DOHH2 (cell line): ENCODE results near the gene BUB1.

ENCODE experiments used
- H3F3A ChIP-seq: fragments of 200-600 bp; sonication (generic), shearing (Covaris generic); 2 replicates; pipeline ENCODE4 v1.6.0; 2016; ENCODE audit warnings: antibody characterized with exemption, mild to moderate bottlenecking; ENCODE audit not compliant: control insufficient read depth, insufficient read depth
- H3K27ac ChIP-seq: fragments of 200-600 bp; sonication (generic); 2 replicates; pipeline ENCODE4 v1.5.1; 2014; ENCODE audit warnings: low read depth, mild to moderate bottlenecking, low read length, moderate library complexity
- H3K27me3 ChIP-seq: fragments of 200-600 bp; sonication (generic); 2 replicates; pipeline ENCODE4 v1.6.1; 2014; ENCODE audit warnings: mild to moderate bottlenecking, low read length, mixed read lengths; ENCODE audit not compliant: control insufficient read depth
- H3K36me3 ChIP-seq: fragments of 200-600 bp; sonication (generic); 2 replicates; pipeline ENCODE4 v1.6.1; 2014; ENCODE audit warnings: mild to moderate bottlenecking, low read length, moderate library complexity, mixed read lengths; ENCODE audit not compliant: control insufficient read depth
- H3K4me1 ChIP-seq: fragments of 200-600 bp; sonication (generic); 2 replicates; pipeline ENCODE4 v1.6.1; 2014; ENCODE audit warnings: mild to moderate bottlenecking, low read length, mixed read lengths; ENCODE audit not compliant: control insufficient read depth
- H3K4me2 ChIP-seq: fragments of 200-600 bp; sonication (generic); 2 replicates; pipeline ENCODE4 v1.6.0; 2014; ENCODE audit warnings: mild to moderate bottlenecking, low read length, moderate library complexity
- H3K4me3 ChIP-seq: fragments of 200-600 bp; sonication (generic); 2 replicates; pipeline ENCODE4 v1.5.1; 2014; ENCODE audit warnings: mild to moderate bottlenecking, low read length, mixed read lengths
- H3K79me2 ChIP-seq: fragments of 200-600 bp; sonication (generic); 2 replicates; pipeline ENCODE4 v1.6.1; 2014; ENCODE audit warnings: mild to moderate bottlenecking, low read length, mixed read lengths; ENCODE audit not compliant: control insufficient read depth
- H3K9me2 ChIP-seq: fragments of 200-600 bp; sonication (generic); replicated peaks from 2 replicates; pipeline ENCODE4 v1.6.1; 2014; ENCODE audit warnings: mild to moderate bottlenecking, low read length, mixed read lengths; ENCODE audit not compliant: control insufficient read depth
- H3K9me3 ChIP-seq: fragments of 200-600 bp; sonication (generic); 2 replicates; pipeline ENCODE4 v1.6.1; 2014; ENCODE audit warnings: antibody characterized with exemption, low read length, mixed read lengths; ENCODE audit not compliant: control insufficient read depth, insufficient read depth
- H4K20me1 ChIP-seq: fragments of 200-600 bp; sonication (generic); 2 replicates; pipeline ENCODE4 v1.6.0; 2014; ENCODE audit warnings: low read depth, mild to moderate bottlenecking, antibody characterized with exemption, low read length, moderate library complexity; ENCODE audit not compliant: control insufficient read depth, insufficient read depth
- CTCF ChIP-seq: fragments of 200-600 bp; sonication (generic); IDR thresholded peaks from one replicate; pipeline ENCODE4 v1.5.1; 2014; ENCODE audit warnings: antibody characterized with exemption, mild to moderate bottlenecking, low read depth, low read length; ENCODE audit not compliant: poor library complexity, severe bottlenecking
- EZH2phosphoT487 ChIP-seq: fragments of 200-600 bp; sonication (generic); IDR thresholded peaks from 2 replicates; pipeline ENCODE4 v1.6.1; 2017; ENCODE audit warnings: borderline replicate concordance, mild to moderate bottlenecking, antibody characterized with exemption, low read length, moderate library complexity, mixed read lengths

Gene BUB1

GRCh38 chr2:110645616-110646015 lies 32.2 kb downstream of the BUB1 start:
- Histone ChIP-seq H3K4me3 (no peak overlapping the region), H3K4me2 (no peak overlapping the region), H3K79me2 (peaks cover 67% of the 10 kb centered on the region), H4K20me1 (no peaks in the 10 kb centered on the region), H3K9me2 (no peaks in the 10 kb centered on the region), H3F3A (no peaks in the 10 kb centered on the region), H3K36me3 (peaks cover 95% of the 10 kb centered on the region), H3K4me1 (no peaks in the 10 kb centered on the region), H3K27me3 (no peaks in the 10 kb centered on the region), H3K9me3 (no peaks in the 10 kb centered on the region), H3K27ac (no peak overlapping the region)
- TF ChIP-seq EZH2phosphoT487: no peak
- no peak for TF ChIP-seq CTCF

GRCh38 chr2:110644357-110644756 lies 33.5 kb downstream of the BUB1 start:
- Histone ChIP-seq H3K4me2 (no peak overlapping the region), H3K4me1 (no peaks in the 10 kb centered on the region), H3K27ac (no peak overlapping the region), H3K9me3 (no peaks in the 10 kb centered on the region), H3K9me2 (no peaks in the 10 kb centered on the region), H3F3A (no peaks in the 10 kb centered on the region), H3K27me3 (no peaks in the 10 kb centered on the region), H4K20me1 (no peaks in the 10 kb centered on the region), H3K4me3 (no peak overlapping the region), H3K79me2 (peaks cover 58% of the 10 kb centered on the region), H3K36me3 (peaks cover 97% of the 10 kb centered on the region)
- no peak for TF ChIP-seq CTCF
- TF ChIP-seq EZH2phosphoT487: no peak

GRCh38 chr2:110642360-110642759 lies 35.5 kb downstream of the BUB1 start:
- Histone ChIP-seq H3K4me3 (no peak overlapping the region), H3F3A (no peaks in the 10 kb centered on the region), H3K36me3 (peaks cover 98% of the 10 kb centered on the region), H3K27ac (no peak overlapping the region), H4K20me1 (no peaks in the 10 kb centered on the region), H3K9me2 (no peaks in the 10 kb centered on the region), H3K4me2 (no peak overlapping the region), H3K9me3 (no peaks in the 10 kb centered on the region), H3K4me1 (no peaks in the 10 kb centered on the region), H3K27me3 (no peaks in the 10 kb centered on the region), H3K79me2 (peaks cover 40% of the 10 kb centered on the region)
- TF ChIP-seq EZH2phosphoT487: no peak
- no peak for TF ChIP-seq CTCF

GRCh38 chr2:110639972-110640371 lies 37.9 kb downstream of the BUB1 start:
- no peaks in the 10 kb centered on the region for H3K4me1 ChIP-seq
- H3K27ac ChIP-seq: no peak overlapping the region
- H4K20me1 ChIP-seq: no peaks in the 10 kb centered on the region
- TF ChIP-seq CTCF (no peak), EZH2phosphoT487 (no peak)
- peaks cover 86% of the 10 kb centered on the region for H3K36me3 ChIP-seq
- H3K79me2 ChIP-seq: peaks cover 16% of the 10 kb centered on the region
- H3K9me3 ChIP-seq: no peaks in the 10 kb centered on the region
- no peaks in the 10 kb centered on the region for H3K9me2 ChIP-seq
- no peaks in the 10 kb centered on the region for H3K27me3 ChIP-seq
- H3F3A ChIP-seq: no peaks in the 10 kb centered on the region
- no peak overlapping the region for H3K4me2 ChIP-seq
- no peak overlapping the region for H3K4me3 ChIP-seq
